H9 (cell line): Measurements from ENCODE around the gene ATAD3B. TPM values are rescaled to one million over a fixed set of nuclear protein-coding genes. Genes with fewer than 3 reads are reported as not detected.

Experiments used
- DNase-seq: peaks from one replicate; pipeline ENCODE4 v3.0.0-alpha.2; 2017
- H2AFZ ChIP-seq: one replicate; pipeline ENCODE4 v1.6.1; 2013; ENCODE audit warnings: mild to moderate bottlenecking, low read length, control low read depth, moderate library complexity
- H2AK5ac ChIP-seq: 2 replicates; pipeline ENCODE4 v1.6.1; 2013; ENCODE audit warnings: low read length, control low read depth, mixed read lengths; ENCODE audit not compliant: insufficient read length
- H2BK120ac ChIP-seq: one replicate; pipeline ENCODE4 v1.6.1; 2013; ENCODE audit warnings: low read depth, mild to moderate bottlenecking, low read length, control low read depth, inconsistent platforms; ENCODE audit not compliant: poor library complexity, severe bottlenecking
- H2BK12ac ChIP-seq: 2 replicates; pipeline ENCODE4 v1.6.1; 2013; ENCODE audit warnings: low read length, control low read depth, mixed read lengths, low read depth; ENCODE audit not compliant: insufficient read length
- H2BK15ac ChIP-seq: 2 replicates; pipeline ENCODE4 v1.6.1; 2013; ENCODE audit warnings: low read depth, low read length, control low read depth
- H2BK20ac ChIP-seq: one replicate; pipeline ENCODE4 v1.6.1; 2013; ENCODE audit warnings: low read depth, mild to moderate bottlenecking, low read length, control low read depth, inconsistent platforms; ENCODE audit not compliant: poor library complexity, severe bottlenecking
- H2BK5ac ChIP-seq: 2 replicates; pipeline ENCODE4 v1.6.1; 2013; ENCODE audit warnings: low read length, control low read depth, mixed read lengths; ENCODE audit not compliant: insufficient read length
- H3K14ac ChIP-seq: 2 replicates; pipeline ENCODE4 v1.6.1; 2013; ENCODE audit warnings: low read length, control low read depth; ENCODE audit not compliant: insufficient read depth
- H3K18ac ChIP-seq: 2 replicates; pipeline ENCODE4 v1.6.1; 2013; ENCODE audit warnings: low read depth, mild to moderate bottlenecking, mixed read lengths, low read length, control low read depth; ENCODE audit not compliant: insufficient read length
- H3K23ac ChIP-seq: 2 replicates; pipeline ENCODE4 v1.6.1; 2013; ENCODE audit warnings: low read length, control low read depth, mixed read lengths, low read depth; ENCODE audit not compliant: insufficient read length
- H3K23me2 ChIP-seq: 2 replicates; pipeline ENCODE4 v1.6.1; 2013; ENCODE audit warnings: low read depth, mild to moderate bottlenecking, mixed read lengths, low read length, control low read depth; ENCODE audit not compliant: insufficient read length, poor library complexity, severe bottlenecking
- H3K27ac ChIP-seq: 2 replicates; pipeline ENCODE4 v1.5.1; 2013; ENCODE audit warnings: low read length, control low read depth, mixed read lengths, low read depth; ENCODE audit not compliant: insufficient read length
- H3K27me3 ChIP-seq: 2 replicates; pipeline ENCODE4 v1.6.1; 2013; ENCODE audit warnings: low read length, control low read depth, inconsistent platforms; ENCODE audit not compliant: insufficient read depth
- H3K4ac ChIP-seq: 2 replicates; pipeline ENCODE4 v1.6.1; 2013; ENCODE audit warnings: low read depth, mild to moderate bottlenecking, control low read depth, inconsistent platforms, low read length, moderate library complexity
- H3K4me1 ChIP-seq: 2 replicates; pipeline ENCODE4 v1.6.1; 2013; ENCODE audit warnings: low read length, control low read depth, inconsistent platforms; ENCODE audit not compliant: insufficient read depth
- H3K4me2 ChIP-seq: 2 replicates; pipeline ENCODE4 v1.6.1; 2013; ENCODE audit warnings: low read length, control low read depth, mixed read lengths; ENCODE audit not compliant: insufficient read length, insufficient read depth
- H3K56ac ChIP-seq: 2 replicates; pipeline ENCODE4 v1.6.1; 2013; ENCODE audit warnings: low read depth, mild to moderate bottlenecking, mixed read lengths, low read length, control low read depth; ENCODE audit not compliant: insufficient read length
- H3K79me1 ChIP-seq: 2 replicates; pipeline ENCODE4 v1.6.1; 2013; ENCODE audit warnings: low read depth, mild to moderate bottlenecking, moderate library complexity, low read length, control low read depth, inconsistent platforms; ENCODE audit not compliant: insufficient read depth, poor library complexity, severe bottlenecking
- H3K79me2 ChIP-seq: 2 replicates; pipeline ENCODE4 v1.6.1; 2013; ENCODE audit warnings: low read length, control low read depth, inconsistent platforms; ENCODE audit not compliant: insufficient read depth
- H3K9ac ChIP-seq: 2 replicates; pipeline ENCODE4 v1.6.1; 2013; ENCODE audit warnings: low read length, control low read depth, mixed read lengths; ENCODE audit not compliant: insufficient read length; ENCODE audit errors: extremely low read depth
- H3K9me3 ChIP-seq: one replicate; pipeline ENCODE4 v1.6.1; 2013; ENCODE audit warnings: low read depth, low read length, inconsistent platforms; ENCODE audit not compliant: control insufficient read depth
- H3T11ph ChIP-seq: one replicate; pipeline ENCODE4 v1.6.1; 2013; ENCODE audit warnings: mild to moderate bottlenecking, low read length, control low read depth, inconsistent platforms
- H4K20me1 ChIP-seq: one replicate; pipeline ENCODE4 v1.6.1; 2013; ENCODE audit not compliant: control insufficient read depth, insufficient read length, insufficient read depth
- H4K5ac ChIP-seq: 2 replicates; pipeline ENCODE4 v1.6.1; 2013; ENCODE audit warnings: low read depth, mild to moderate bottlenecking, mixed read lengths, low read length, control low read depth; ENCODE audit not compliant: insufficient read length
- H4K8ac ChIP-seq: replicated peaks from 2 replicates; pipeline ENCODE4 v1.6.1; 2013; ENCODE audit warnings: low read length, control low read depth, mixed read lengths, low read depth; ENCODE audit not compliant: insufficient read length
- H4K91ac ChIP-seq: 2 replicates; pipeline ENCODE4 v1.6.1; 2013; ENCODE audit warnings: low read depth, mild to moderate bottlenecking, moderate library complexity, mixed read lengths, low read length, control low read depth; ENCODE audit not compliant: insufficient read length
- H3K27ac Mint-ChIP-seq, 3 experiments: 2 replicates in 2 of 3; 3 replicates in 1 of 3; pipeline ENCODE4 v1.8.0; 2020 to 2021; ENCODE audit warnings: mixed read lengths in 3 of 3, mild to moderate bottlenecking in 1 of 3, moderate library complexity in 1 of 3
- H3K27me3 Mint-ChIP-seq: 2 replicates; pipeline ENCODE4 v1.8.0; 2021; ENCODE audit warnings: low read depth, mild to moderate bottlenecking, moderate library complexity, mixed read lengths
- H3K36me3 Mint-ChIP-seq, 3 experiments: 2 replicates in 2 of 3; 3 replicates in 1 of 3; pipeline ENCODE4 v1.8.0; 2020 to 2021; ENCODE audit warnings: low read depth in 3 of 3, mixed read lengths in 3 of 3; ENCODE audit not compliant: insufficient read depth in 1 of 3
- H3K4me1 Mint-ChIP-seq, 2 experiments: 2 replicates each; pipeline ENCODE4 v1.8.0; 2020; ENCODE audit warnings: mixed read lengths in 2 of 2
- H3K4me3 Mint-ChIP-seq, 2 experiments: 2 replicates in 1 of 2; 3 replicates in 1 of 2; pipeline ENCODE4 v1.8.0; 2020 to 2021; ENCODE audit warnings: mild to moderate bottlenecking in 2 of 2, mixed read lengths in 2 of 2, moderate library complexity in 1 of 2
- H3K9me3 Mint-ChIP-seq, 2 experiments: 2 replicates in 1 of 2; 3 replicates in 1 of 2; pipeline ENCODE4 v1.8.0; 2020; ENCODE audit warnings: mild to moderate bottlenecking in 2 of 2, mixed read lengths in 2 of 2, moderate library complexity in 1 of 2
- CTCF ChIP-seq: fragments of 200-600 bp; sonication (generic); conservative IDR thresholded peaks from 3 replicates; pipeline ENCODE4 v1.8.0; 2021; ENCODE audit warnings: antibody characterized with exemption, mild to moderate bottlenecking
- WGBS: extraction: QIAGEN DNeasy Blood & Tissue Kit; methylation state at CpG from one replicate; pipeline ENCODE4 v1.1.7; 2013; ENCODE audit warnings: missing lambda C conversion rate, low lambda C conversion rate, mixed read lengths; ENCODE audit not compliant: insufficient read length; ENCODE audit errors: extremely low coverage; 5-methylcytosine and 5-hydroxymethylcytosine counted together
- total RNA-seq: library from RNA; stranded (reverse); gene quantifications from 2 replicates; pipeline ENCODE4 v1.2.1, GENCODE V29; 2021

ATAD3B gene
- total RNA-seq, 1 experiment from 2014 or later: 78.6 TPM

- no peak for TF ChIP-seq CTCF
- Histone ChIP-seq H3K9me3 (no peaks in the 10 kb centered on the region), H3K79me2 (peaks cover 2% of the 10 kb centered on the region; the same call in 1 of the 2 replicates), H3K4ac (no peak overlapping the region), H3K27me3 (no peaks in the 10 kb centered on the region), H4K91ac (no peak overlapping the region), H2AK5ac (no peak overlapping the region), H3K9ac (no peak overlapping the region), H3K27ac (no peak overlapping the region), H2BK12ac (no peak overlapping the region), H3K56ac (no peak overlapping the region), H4K5ac (no peak overlapping the region), H3K14ac (no peak overlapping the region; the same call in 1 of the 2 replicates), H2BK5ac (no peak overlapping the region), H3K23ac (no peak overlapping the region), H2AFZ (no peak overlapping the region), H3K4me2 (no peak overlapping the region), H3K23me2 (peaks cover 10% of the 10 kb centered on the region), H2BK15ac (no peak overlapping the region), H4K20me1 (no peaks in the 10 kb centered on the region), H3K18ac (no peak overlapping the region), H3K4me1 (no peaks in the 10 kb centered on the region; the same call in 1 of the 2 replicates), H2BK120ac (no peak overlapping the region), H3T11ph (no peak overlapping the region), H2BK20ac (no peak overlapping the region), H4K8ac (no peak overlapping the region), H3K79me1 (no peaks in the 10 kb centered on the region)
- no peak overlapping the region for H3K4me3 Mint-ChIP-seq
- H3K27me3 Mint-ChIP-seq: no peaks in the 10 kb centered on the region
- peaks cover 10 to 19% of the 10 kb centered on the region in 2 experiments for H3K4me1 Mint-ChIP-seq
- WGBS: no CpG with 5 or more reads among the region's 45 CpGs
- no peak for DNase-seq
- no peaks in the 10 kb centered on the region for H3K9me3 Mint-ChIP-seq
- H3K36me3 Mint-ChIP-seq: peaks cover 0 to 9% (median 3%) of the 10 kb centered on the region in 3 experiments; a peak in 4 of 7 replicates
- no peak overlapping the region for H3K27ac Mint-ChIP-seq
Measured at GRCh38 chr1:1438531-1439381, 32.8 kb upstream of the ATAD3B start.
